Measurements from ENCODE around the gene INPP4B.

Gene INPP4B

DNA sequence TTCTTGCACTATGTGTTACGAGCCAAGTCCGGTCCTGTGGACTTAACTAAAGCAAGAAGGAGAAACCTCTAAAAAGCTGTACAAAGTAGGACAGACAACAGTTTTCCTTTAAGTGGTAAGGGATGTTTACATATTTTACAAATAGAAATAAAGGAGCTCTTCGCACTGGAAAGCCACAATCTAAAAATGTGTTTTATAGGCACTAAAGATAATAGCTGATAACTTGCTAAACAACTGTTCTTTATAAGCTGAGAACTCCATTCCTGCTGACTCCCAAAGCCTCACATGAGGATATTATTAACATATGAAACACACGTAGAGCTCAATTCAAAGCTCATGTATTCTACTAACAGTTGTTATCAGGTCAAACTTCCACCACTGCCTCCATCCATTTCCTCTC lies 519.9 kb downstream of the INPP4B start:
- no peaks in the 10 kb centered on the region for H3K9me3 ChIP-seq (ENCODE audit: insufficient read depth, low read length)
- no peak overlapping the region for H3K4me3 ChIP-seq (ENCODE audit: low read length)
- no peak overlapping the region for H3K27ac ChIP-seq (ENCODE audit: low read length)
- H3K36me3 ChIP-seq (replicated peaks; ENCODE audit: low read depth, low read length) = no peaks in the 10 kb centered on the region
- TF ChIP-seq, protein P1, sequence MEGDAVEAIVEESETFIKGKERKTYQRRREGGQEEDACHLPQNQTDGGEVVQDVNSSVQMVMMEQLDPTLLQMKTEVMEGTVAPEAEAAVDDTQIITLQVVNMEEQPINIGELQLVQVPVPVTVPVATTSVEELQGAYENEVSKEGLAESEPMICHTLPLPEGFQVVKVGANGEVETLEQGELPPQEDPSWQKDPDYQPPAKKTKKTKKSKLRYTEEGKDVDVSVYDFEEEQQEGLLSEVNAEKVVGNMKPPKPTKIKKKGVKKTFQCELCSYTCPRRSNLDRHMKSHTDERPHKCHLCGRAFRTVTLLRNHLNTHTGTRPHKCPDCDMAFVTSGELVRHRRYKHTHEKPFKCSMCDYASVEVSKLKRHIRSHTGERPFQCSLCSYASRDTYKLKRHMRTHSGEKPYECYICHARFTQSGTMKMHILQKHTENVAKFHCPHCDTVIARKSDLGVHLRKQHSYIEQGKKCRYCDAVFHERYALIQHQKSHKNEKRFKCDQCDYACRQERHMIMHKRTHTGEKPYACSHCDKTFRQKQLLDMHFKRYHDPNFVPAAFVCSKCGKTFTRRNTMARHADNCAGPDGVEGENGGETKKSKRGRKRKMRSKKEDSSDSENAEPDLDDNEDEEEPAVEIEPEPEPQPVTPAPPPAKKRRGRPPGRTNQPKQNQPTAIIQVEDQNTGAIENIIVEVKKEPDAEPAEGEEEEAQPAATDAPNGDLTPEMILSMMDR (IDR thresholded peaks at IDR 0.05; ENCODE audit: low read depth, low read length) = no peak
- no peak for TF ChIP-seq EZH2phosphoT487 (IDR thresholded peaks at IDR 0.05; ENCODE audit: low read depth)
- H3K79me2 ChIP-seq (ENCODE audit: low read length) = no peaks in the 10 kb centered on the region
- H3K4me2 ChIP-seq (ENCODE audit: low read length) = no peak overlapping the region
- H3K4me1 ChIP-seq (ENCODE audit: low read length) = peaks cover 7% of the 10 kb centered on the region
- H4K20me1 ChIP-seq (ENCODE audit: insufficient read depth, low read length) = no peaks in the 10 kb centered on the region
- no peaks in the 10 kb centered on the region for H3K27me3 ChIP-seq (ENCODE audit: low read depth, low read length)
- no peak overlapping the region for H3K9ac ChIP-seq (ENCODE audit: low read length)
- no peak overlapping the region for H2AFZ ChIP-seq (ENCODE audit: low read depth, low read length)

DNA sequence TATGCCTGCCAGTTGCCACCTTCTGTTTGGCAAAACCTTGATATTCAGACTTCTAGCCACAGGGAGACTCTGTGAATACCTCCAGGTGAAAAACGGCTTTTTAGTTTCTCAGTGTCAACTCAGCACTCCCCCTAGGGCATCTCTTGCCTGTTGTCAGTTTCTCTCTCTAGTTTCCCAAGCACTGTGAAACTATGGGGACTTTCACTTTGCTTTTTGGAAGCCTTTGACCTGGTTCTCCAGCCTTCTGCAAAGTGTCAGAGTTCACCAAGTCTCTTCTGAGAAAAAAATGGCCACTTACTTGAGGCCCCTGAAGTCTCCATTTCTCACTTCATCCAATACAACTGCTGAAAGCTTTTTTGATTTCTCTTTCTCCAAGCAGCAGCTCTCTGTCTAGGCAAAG lies 521.5 kb downstream of the INPP4B start:
- TF ChIP-seq, protein P1 (IDR thresholded peaks at IDR 0.05; ENCODE audit: low read depth, low read length) = no peak
- TF ChIP-seq EZH2phosphoT487 (IDR thresholded peaks at IDR 0.05; ENCODE audit: low read depth) = no peak
- Histone ChIP-seq H3K36me3 (replicated peaks; ENCODE audit: low read depth, low read length) (no peaks in the 10 kb centered on the region), H3K27me3 (ENCODE audit: low read depth, low read length) (no peaks in the 10 kb centered on the region), H3K27ac (ENCODE audit: low read length) (no peak overlapping the region), H3K9me3 (ENCODE audit: insufficient read depth, low read length) (no peaks in the 10 kb centered on the region), H3K4me1 (ENCODE audit: low read length) (peaks cover 7% of the 10 kb centered on the region), H3K79me2 (ENCODE audit: low read length) (no peaks in the 10 kb centered on the region), H2AFZ (ENCODE audit: low read depth, low read length) (no peak overlapping the region), H4K20me1 (ENCODE audit: insufficient read depth, low read length) (no peaks in the 10 kb centered on the region), H3K9ac (ENCODE audit: low read length) (no peak overlapping the region), H3K4me2 (ENCODE audit: low read length) (no peak overlapping the region), H3K4me3 (ENCODE audit: low read length) (no peak overlapping the region)

DNA sequence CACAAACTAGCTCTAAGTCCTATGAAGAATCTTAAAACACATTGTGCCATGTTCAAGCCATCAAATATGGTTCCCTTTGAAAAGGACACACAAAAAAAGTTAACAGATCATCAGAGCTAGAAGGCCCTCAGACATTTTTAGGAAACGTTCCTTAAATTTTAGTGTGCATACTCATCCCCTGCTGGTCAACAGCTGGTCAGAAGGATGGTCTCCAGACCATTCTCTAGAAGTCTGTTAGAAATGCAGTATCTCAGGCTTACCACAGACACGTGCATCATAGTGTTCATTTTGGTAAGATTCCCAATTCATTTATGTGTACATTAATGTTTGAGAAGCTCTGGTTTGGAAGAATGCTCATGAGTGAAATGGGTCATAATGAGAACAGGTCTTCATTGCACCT lies 523.1 kb downstream of the INPP4B start:
- Histone ChIP-seq H3K9ac (ENCODE audit: low read length) (no peak overlapping the region), H3K4me3 (ENCODE audit: low read length) (no peak overlapping the region), H3K79me2 (ENCODE audit: low read length) (no peaks in the 10 kb centered on the region), H3K4me1 (ENCODE audit: low read length) (peaks cover 7% of the 10 kb centered on the region), H3K9me3 (ENCODE audit: insufficient read depth, low read length) (no peaks in the 10 kb centered on the region), H3K4me2 (ENCODE audit: low read length) (no peak overlapping the region), H3K27ac (ENCODE audit: low read length) (no peak overlapping the region), H3K27me3 (ENCODE audit: low read depth, low read length) (no peaks in the 10 kb centered on the region), H2AFZ (ENCODE audit: low read depth, low read length) (no peak overlapping the region), H4K20me1 (ENCODE audit: insufficient read depth, low read length) (no peaks in the 10 kb centered on the region), H3K36me3 (replicated peaks; ENCODE audit: low read depth, low read length) (no peaks in the 10 kb centered on the region)
- no peak for TF ChIP-seq EZH2phosphoT487 (IDR thresholded peaks at IDR 0.05; ENCODE audit: low read depth)
- TF ChIP-seq, protein P1 (IDR thresholded peaks at IDR 0.05; ENCODE audit: low read depth, low read length) = no peak

DNA sequence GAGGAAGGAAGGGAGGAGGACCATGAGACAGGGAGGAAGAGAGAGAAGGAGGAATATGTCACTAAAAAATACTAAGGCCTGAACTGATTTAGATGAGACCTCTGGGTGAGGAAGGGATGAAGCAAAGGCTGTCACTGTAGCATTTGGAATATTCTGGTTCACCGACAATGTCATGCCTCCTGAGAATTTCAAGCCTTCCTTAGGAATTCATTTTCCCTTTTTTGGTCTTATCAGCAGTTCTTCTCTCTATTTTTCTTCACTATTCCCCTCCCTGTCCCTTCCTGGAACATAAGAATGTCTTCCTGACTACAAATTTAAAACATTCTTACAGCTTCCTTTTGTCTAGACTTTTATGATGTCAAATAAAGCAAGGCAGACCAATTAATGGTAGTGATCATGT lies 527.8 kb downstream of the INPP4B start:
- Histone ChIP-seq H3K27ac (ENCODE audit: low read length) (no peak overlapping the region), H4K20me1 (ENCODE audit: insufficient read depth, low read length) (no peaks in the 10 kb centered on the region), H3K79me2 (ENCODE audit: low read length) (no peaks in the 10 kb centered on the region), H3K9ac (ENCODE audit: low read length) (no peak overlapping the region), H3K4me2 (ENCODE audit: low read length) (no peak overlapping the region), H3K9me3 (ENCODE audit: insufficient read depth, low read length) (no peaks in the 10 kb centered on the region), H3K4me3 (ENCODE audit: low read length) (no peak overlapping the region), H3K36me3 (replicated peaks; ENCODE audit: low read depth, low read length) (no peaks in the 10 kb centered on the region), H3K4me1 (ENCODE audit: low read length) (peaks cover 8% of the 10 kb centered on the region), H2AFZ (ENCODE audit: low read depth, low read length) (no peak overlapping the region), H3K27me3 (ENCODE audit: low read depth, low read length) (no peaks in the 10 kb centered on the region)
- TF ChIP-seq, protein P1 (IDR thresholded peaks at IDR 0.05; ENCODE audit: low read depth, low read length) = no peak
- no peak for TF ChIP-seq EZH2phosphoT487 (IDR thresholded peaks at IDR 0.05; ENCODE audit: low read depth)
